ENCODE results near the gene ZBTB16.

ZBTB16 gene

GRCh38 chr11:114109206-114110090 is 49.9 kb downstream of the ZBTB16 start:
- no peak for DNase-seq

GRCh38 chr11:114110123-114110522 is 50.6 kb downstream of the ZBTB16 start:
- no peak for DNase-seq

DNA sequence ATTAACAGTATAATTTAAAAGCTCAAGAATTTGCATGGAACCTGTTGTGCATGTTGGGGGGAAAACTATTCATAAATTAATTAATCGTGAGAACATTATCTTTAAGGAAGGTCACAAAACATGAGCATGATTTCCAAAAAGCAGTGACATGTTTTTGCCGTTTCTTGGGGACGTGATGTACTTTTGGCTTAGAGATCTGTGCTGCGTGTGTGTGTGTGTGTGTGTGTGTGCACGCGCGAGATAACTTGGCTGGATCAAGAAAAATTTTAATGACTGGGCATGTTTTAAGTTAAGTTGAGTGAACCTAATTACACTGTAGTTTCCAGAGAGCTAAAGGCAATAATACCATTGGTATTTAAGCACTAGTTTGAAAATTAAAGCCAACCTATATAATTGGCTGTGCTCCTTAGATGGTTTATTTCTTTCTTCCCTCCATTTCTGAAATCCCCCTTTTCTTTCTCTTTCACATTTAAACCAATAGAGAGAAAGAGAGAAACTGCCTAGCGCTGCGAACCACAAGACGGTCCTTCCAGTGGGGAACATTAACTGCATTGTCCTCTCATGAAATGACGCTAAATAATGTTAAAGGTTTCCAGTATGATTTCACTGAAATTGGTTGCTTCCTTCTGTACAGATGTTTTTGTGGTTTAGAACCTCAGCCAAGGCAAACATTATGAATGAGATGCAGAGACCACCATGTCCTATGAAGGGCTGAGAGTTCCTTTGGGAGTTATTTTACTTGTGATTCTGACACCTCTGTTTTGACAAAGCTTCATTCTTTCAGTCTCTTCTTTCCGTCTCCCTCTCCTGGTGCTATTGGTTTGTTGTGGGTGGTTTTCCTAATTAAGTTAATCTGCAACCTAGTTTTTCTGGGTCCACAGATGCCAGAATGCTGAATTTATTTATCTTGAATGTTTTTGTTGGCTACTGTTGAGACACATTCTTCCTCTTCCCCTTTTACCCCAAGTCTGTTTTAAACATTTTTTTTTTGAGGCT is 51.7 kb downstream of the ZBTB16 start:
- peak; percentile 27 for DNase-seq

DNA sequence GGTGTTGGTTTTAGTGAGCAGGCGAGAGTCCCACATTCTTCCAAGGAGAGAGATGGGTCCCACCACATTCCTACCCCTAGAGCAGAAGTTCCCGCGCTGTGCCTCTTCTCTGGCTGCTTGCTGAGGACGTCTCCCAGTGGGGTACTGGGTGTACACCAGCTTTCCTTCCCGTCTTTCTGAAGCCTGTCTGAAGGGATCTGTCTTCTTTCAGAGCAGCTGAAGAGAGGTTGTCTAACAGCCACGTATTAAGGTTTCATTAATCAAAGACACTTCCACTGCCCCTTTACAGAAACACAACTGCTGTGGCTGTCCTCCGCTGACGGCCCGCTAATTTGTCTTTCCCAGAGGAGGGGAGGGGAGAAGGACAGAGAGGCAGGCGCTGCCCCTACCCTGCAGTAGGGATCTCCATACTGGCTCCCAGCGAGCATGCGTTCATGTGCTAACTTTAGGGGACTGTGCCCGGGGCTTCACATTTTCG is 56.0 kb downstream of the ZBTB16 start:
- DNase-seq, result no peak

- DNase-seq, result no peak
These were observed 56.8 kb downstream of the ZBTB16 start for GRCh38 chr11:114116357-114116756.

DNA sequence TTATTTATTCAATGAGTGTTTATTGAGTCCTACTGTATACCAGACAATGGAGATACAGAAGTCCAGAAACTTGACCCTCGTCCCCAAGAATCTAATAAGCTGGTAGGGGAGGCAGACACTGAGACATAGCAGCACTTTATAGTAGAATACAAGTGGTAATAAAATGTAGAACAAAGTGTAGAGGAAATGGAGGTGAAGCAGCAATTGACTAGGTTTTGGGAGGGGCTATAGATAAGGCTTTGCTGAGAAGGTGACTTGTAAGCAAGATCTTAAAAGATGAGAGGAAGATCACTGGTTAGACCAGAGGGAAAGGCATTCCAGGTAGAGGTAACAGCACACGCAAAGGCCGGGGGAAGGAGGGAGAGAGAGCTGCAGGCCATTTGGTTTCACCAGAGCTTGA is 57.3 kb downstream of the ZBTB16 start:
- no peak for DNase-seq

- DNase-seq, result no peak
These were observed 61.1 kb downstream of the ZBTB16 start for GRCh38 chr11:114120606-114121005.

- DNase-seq, result no peak
These were observed 61.6 kb downstream of the ZBTB16 start for GRCh38 chr11:114121138-114121537.

- DNase-seq, result no peak
These were observed 62.4 kb downstream of the ZBTB16 start for GRCh38 chr11:114121804-114122504.

DNA sequence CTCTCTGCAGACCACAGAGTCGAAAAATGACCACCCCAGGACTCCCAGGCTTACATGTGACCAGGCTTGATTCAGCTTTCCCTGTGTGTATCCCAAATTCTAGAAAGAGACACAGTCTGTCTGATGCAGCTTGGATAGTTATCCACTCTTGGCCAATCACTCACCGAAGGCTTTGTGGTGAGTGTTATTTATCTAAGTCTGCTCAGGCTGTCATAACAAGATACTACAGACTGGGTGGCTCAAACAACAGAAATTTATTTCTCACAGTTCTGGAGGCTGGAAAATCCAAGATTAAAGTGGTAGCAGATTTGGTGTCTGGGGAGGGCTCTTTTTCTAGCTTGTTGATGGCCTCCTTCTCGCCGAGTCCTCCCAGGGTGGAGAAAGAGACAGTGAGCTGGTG is 63.2 kb downstream of the ZBTB16 start:
- DNase-seq, result no peak

DNA sequence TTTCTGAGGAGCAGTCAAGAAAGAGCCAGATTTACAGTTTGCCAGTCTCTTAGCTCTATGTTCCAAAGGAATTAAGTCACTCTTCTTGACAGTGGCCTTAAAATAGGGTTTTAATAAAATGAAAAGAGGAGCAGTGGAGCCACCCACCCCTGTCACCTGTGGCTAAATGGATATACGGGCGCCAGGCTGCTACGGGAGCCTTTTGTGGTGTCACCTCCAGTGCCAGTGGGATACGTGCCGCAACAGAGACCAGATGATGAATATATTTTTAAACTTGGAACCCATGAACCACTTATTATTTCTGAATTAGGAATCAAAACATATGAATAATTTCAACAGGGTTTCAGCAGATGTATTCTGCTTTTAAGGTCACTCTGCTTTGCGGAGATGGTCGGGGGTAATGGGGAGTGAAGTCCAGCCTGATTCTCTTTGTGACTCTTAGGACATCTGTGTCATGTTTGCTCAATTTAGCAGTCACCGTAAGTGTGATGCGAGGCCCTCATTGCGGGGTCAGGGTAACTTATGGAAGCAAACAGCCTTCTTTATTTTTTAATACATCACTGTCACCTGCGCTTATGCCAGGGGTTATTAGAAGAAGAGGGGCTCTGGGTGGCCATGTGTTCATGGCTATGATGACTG is 64.3 kb downstream of the ZBTB16 start:
- DNase-seq, result no peak

DNA sequence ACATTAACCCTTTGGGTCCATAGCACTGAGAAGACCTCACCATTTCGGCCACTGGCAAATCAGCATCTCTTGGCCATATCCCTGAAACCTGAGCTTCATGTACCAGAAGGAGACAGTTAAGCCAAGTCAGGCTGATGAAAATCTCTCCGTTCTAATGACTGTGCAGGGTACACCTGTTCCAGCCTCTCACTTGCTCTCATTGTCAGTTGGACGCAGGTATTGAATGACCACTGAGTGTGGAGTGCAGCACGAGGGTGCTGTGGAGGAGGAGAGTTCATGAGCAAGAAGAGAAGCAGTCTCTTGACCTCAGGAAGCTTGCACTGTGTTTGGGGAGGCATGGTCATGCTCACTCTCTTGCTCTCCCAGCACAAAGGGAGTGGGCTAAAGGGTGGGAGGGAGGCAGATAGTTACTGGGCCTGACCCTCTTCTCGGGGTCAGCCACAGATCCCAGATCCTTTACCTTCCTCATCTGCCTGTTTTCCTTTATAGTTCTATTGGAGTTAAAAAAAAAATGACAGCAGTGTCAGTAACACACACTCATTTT is 65.2 kb downstream of the ZBTB16 start:
- no peak for DNase-seq

GRCh38 chr11:114125531-114125930 is 66.0 kb downstream of the ZBTB16 start:
- no peak for DNase-seq

GRCh38 chr11:114125959-114126358 is 66.4 kb downstream of the ZBTB16 start:
- DNase-seq, result no peak

GRCh38 chr11:114128399-114128798 is 68.9 kb downstream of the ZBTB16 start:
- no peak for DNase-seq

DNA sequence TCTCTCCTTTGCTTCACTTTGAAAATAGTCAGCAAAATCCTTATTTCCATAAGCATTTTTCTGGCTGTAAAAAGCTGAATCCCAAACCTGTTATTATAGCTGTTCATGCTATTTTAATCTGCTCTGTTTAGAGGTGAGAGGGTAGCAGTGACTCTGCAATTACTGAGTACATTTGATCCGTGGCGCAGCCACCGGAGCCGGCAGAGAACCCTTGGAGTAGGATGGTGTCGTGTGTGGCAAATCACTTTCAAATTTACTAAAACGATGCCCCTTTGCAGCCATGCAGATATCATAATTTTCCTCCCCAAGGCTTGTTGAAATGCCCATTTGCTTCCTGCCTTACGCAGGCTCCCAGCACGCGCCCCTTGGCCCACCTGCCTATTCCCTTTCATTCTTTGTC is 69.6 kb downstream of the ZBTB16 start:
- no peak for DNase-seq

DNA sequence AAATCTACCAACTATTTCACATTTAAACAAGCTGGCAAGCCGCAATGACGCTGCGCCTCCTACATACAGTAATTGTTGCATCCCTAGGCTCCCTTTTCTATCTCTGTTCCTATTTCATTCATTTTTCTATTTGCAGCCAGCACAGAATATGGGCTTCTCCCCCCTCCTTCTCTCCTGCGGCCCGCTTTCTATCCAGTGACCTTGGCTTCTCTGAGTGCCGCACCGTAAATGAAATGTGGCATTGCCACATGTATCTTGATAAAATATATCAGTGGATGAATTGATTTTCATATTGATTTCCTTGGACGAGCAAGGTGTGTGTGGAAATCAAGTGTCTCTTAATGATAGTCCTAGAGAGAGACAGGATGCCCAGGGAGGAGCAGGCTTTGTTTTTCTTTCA is 70.2 kb downstream of the ZBTB16 start:
- no peak for DNase-seq

DNA sequence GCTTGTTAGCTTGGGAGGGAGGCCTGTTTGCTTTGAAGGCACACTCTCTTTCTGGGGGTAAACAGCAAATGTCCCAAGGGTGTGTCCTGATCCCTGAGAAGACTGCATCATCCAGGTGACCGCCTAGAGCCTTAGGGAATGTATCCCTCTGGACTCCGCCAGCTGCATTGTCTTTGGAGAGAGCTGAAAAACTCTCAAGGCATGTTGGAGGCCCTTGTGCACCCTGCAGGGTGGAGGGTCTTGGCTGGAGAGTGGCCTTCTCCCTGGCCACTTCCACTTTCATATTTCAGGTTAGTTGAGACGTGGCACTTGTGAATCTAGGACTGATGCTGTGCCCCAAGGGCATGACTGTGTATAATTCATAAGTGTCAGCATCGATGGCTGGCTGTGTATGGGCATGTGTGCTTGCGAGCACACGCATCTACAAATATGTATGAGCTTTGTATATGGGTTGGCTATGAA is 70.6 kb downstream of the ZBTB16 start:
- DNase-seq, result no peak

DNA sequence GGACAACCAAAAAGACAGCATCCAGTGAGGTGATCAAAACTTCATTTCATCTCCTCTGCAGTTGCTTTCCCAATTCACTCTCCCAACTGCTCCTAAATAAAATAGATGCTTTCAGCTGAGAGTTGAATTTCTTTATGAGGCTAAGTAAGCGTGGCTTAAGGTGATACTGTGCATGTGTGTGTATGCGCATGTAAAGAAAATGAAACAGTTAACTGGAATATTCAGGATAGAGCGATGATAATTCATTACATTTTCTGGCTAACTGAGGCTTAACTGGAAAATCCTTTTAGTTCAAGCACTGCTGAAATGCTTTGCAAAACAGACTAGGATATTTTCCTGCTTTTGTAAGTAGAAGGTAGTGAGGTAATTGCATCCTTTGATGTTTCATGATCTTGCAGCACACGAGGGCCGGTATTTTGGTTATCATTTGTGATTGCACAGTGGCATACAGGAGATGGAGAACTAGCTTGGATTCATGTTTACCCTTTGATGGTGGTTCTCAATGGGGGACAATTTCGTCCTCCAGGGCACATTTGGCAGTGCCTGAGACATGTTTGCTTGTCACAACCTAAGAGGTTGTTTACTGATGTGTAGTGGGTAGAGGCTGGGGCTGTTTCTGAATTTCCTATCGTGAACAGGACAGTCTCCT is 71.2 kb downstream of the ZBTB16 start:
- DNase-seq, result no peak

- no peak for DNase-seq
These were observed 72.0 kb downstream of the ZBTB16 start for GRCh38 chr11:114131461-114131864.

DNA sequence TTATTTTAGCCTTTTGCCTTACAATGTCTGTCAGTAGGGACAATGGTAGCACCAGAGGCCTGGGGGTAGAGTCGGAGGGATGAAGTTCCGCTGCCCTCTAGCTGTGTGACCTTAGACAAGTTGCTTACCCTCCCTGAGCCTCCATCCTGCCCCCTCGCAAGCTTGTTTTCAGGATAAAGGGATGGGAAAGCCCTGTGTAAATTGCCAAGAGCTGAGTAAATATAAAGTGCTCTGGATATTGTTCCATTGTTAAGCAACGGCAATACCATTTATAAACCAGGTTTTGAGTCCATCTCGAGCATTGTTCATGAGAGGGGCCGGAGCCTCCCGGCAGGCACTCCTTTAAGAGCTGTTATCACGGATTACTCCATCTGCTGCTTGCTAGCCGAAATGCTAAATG is 72.9 kb downstream of the ZBTB16 start:
- no peak for DNase-seq
